ENCODE results near the gene ZNF385A. TPM values are rescaled to one million over a fixed set of nuclear protein-coding genes. Genes with fewer than 3 reads are reported as not detected.
A peak's percentile ranks its signal among the peaks of the same experiment; 100 is the strongest.

Gene ZNF385A
- total and polyA plus RNA-seq, 2 of the 13 experiments (the other 11 are each of a cell fraction or from before 2014, with no cell fraction given) = 0.44 to 0.67 TPM

DNA sequence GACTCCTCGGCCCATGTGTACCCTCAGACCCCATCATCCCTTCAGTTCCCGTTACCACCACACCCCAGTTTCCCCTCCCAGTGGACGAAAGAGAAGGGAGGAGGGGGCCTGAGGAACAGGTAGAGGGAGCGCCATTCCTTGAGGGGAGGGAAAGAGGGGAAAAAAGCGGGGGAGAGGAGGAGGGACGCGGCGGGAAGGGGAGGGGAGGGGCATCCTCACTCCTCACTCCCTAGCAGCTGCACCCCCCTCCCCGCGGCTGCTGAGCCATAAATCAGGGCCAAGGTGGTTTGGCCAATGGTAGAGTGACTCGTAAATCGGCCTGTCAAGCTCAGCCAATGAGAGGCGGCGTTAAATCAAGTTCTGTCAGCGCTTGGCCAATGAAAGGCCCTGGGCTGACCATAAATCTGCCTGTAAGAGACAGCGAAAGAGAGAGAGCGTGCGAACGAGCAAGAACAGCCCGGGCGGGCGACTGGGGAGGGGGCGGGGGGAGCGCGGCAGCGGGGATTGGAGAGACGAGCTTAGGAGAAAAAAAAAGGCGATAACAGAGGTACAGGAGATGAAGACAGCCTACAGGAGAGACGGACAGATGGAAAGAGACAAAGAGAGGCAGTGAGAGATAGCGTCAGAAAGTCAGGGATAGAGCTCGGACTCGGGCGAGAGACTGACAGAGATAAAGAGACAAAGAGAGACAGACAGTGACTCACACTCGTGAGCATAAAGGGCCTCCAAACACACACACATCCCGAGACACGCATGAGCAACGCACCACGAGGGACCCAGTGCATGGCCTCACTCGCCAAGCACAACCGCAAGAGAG, 25.4 kb downstream of the ZNF385A start (continued):
- no peak for TF ChIP-seq FOXC1 (CRISPR knock-in tag; IDR thresholded peaks at IDR 0.05; ENCODE audit: borderline replicate concordance)
- TF ChIP-seq, protein P1, sequence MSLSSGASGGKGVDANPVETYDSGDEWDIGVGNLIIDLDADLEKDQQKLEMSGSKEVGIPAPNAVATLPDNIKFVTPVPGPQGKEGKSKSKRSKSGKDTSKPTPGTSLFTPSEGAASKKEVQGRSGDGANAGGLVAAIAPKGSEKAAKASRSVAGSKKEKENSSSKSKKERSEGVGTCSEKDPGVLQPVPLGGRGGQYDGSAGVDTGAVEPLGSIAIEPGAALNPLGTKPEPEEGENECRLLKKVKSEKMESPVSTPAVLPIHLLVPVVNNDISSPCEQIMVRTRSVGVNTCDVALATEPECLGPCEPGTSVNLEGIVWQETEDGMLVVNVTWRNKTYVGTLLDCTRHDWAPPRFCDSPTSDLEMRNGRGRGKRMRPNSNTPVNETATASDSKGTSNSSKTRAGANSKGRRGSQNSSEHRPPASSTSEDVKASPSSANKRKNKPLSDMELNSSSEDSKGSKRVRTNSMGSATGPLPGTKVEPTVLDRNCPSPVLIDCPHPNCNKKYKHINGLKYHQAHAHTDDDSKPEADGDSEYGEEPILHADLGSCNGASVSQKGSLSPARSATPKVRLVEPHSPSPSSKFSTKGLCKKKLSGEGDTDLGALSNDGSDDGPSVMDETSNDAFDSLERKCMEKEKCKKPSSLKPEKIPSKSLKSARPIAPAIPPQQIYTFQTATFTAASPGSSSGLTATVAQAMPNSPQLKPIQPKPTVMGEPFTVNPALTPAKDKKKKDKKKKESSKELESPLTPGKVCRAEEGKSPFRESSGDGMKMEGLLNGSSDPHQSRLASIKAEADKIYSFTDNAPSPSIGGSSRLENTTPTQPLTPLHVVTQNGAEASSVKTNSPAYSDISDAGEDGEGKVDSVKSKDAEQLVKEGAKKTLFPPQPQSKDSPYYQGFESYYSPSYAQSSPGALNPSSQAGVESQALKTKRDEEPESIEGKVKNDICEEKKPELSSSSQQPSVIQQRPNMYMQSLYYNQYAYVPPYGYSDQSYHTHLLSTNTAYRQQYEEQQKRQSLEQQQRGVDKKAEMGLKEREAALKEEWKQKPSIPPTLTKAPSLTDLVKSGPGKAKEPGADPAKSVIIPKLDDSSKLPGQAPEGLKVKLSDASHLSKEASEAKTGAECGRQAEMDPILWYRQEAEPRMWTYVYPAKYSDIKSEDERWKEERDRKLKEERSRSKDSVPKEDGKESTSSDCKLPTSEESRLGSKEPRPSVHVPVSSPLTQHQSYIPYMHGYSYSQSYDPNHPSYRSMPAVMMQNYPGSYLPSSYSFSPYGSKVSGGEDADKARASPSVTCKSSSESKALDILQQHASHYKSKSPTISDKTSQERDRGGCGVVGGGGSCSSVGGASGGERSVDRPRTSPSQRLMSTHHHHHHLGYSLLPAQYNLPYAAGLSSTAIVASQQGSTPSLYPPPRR (CRISPR knock-in tag; IDR thresholded peaks at IDR 0.05; ENCODE audit: borderline replicate concordance) = 0 out of 2 replicates have a peak, but pooled peaks have one; percentile 35
- 0 out of 2 replicates have a peak, but pooled peaks have one; percentile 37 for TF ChIP-seq ZSCAN12 (CRISPR knock-in tag; IDR thresholded peaks at IDR 0.05)
- TF ChIP-seq SP2 (CRISPR knock-in tag; IDR thresholded peaks at IDR 0.05) = peak; percentile 85
- 0 out of 2 replicates have a peak, but pooled peaks have one; percentile 50 for TF ChIP-seq KMT2A (CRISPR knock-in tag; IDR thresholded peaks at IDR 0.05)
- TF ChIP-seq, protein P2, sequence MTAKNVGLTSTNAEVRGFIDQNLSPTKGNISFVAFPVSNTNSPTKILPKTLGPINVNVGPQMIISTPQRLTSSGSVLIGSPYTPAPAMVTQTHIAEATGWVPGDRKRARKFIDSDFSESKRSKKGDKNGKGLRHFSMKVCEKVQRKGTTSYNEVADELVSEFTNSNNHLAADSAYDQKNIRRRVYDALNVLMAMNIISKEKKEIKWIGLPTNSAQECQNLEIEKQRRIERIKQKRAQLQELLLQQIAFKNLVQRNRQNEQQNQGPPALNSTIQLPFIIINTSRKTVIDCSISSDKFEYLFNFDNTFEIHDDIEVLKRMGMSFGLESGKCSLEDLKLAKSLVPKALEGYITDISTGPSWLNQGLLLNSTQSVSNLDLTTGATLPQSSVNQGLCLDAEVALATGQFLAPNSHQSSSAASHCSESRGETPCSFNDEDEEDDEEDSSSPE (CRISPR knock-in tag; IDR thresholded peaks at IDR 0.05) = peak; percentile 52
- TF ChIP-seq HOXA3 (CRISPR knock-in tag; IDR thresholded peaks at IDR 0.05) = peak; percentile 71
- TF ChIP-seq, protein P3, sequence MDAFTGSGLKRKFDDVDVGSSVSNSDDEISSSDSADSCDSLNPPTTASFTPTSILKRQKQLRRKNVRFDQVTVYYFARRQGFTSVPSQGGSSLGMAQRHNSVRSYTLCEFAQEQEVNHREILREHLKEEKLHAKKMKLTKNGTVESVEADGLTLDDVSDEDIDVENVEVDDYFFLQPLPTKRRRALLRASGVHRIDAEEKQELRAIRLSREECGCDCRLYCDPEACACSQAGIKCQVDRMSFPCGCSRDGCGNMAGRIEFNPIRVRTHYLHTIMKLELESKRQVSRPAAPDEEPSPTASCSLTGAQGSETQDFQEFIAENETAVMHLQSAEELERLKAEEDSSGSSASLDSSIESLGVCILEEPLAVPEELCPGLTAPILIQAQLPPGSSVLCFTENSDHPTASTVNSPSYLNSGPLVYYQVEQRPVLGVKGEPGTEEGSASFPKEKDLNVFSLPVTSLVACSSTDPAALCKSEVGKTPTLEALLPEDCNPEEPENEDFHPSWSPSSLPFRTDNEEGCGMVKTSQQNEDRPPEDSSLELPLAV (CRISPR knock-in tag; conservative IDR thresholded peaks at IDR 0.05; ENCODE audit: low read depth) = no peak
- TF ChIP-seq SMARCE1 (IDR thresholded peaks at IDR 0.05; ENCODE audit: borderline replicate concordance) = no peak
- TF ChIP-seq SOX13 (IDR thresholded peaks at IDR 0.05) = no peak
- TF ChIP-seq SOX13 (CRISPR knock-in tag; conservative IDR thresholded peaks at IDR 0.05 in 1 of 2, IDR thresholded peaks at IDR 0.05 in 1 of 2) = 0 out of 4 replicates have a peak, but pooled peaks of 1 of the 2 experiments have one; percentile 6
- 0 out of 2 replicates have a peak, but pooled peaks have one; percentile 56 for TF ChIP-seq ZNF354B (CRISPR knock-in tag; IDR thresholded peaks at IDR 0.05)
- TF ChIP-seq ZIK1 (CRISPR knock-in tag; IDR thresholded peaks at IDR 0.05; ENCODE audit: borderline replicate concordance, low read depth) = 0 out of 2 replicates have a peak, but pooled peaks have one; percentile 57
- TF ChIP-seq, protein P4, sequence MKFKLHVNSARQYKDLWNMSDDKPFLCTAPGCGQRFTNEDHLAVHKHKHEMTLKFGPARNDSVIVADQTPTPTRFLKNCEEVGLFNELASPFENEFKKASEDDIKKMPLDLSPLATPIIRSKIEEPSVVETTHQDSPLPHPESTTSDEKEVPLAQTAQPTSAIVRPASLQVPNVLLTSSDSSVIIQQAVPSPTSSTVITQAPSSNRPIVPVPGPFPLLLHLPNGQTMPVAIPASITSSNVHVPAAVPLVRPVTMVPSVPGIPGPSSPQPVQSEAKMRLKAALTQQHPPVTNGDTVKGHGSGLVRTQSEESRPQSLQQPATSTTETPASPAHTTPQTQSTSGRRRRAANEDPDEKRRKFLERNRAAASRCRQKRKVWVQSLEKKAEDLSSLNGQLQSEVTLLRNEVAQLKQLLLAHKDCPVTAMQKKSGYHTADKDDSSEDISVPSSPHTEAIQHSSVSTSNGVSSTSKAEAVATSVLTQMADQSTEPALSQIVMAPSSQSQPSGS (CRISPR knock-in tag; IDR thresholded peaks at IDR 0.05) = peak; percentile 30
- 0 out of 2 replicates have a peak, but pooled peaks have one; percentile 17 for TF ChIP-seq ZNF629 (CRISPR knock-in tag; conservative IDR thresholded peaks at IDR 0.05)
- TF ChIP-seq NR1H2 (CRISPR knock-in tag; IDR thresholded peaks at IDR 0.05; ENCODE audit: borderline replicate concordance, low read depth) = no peak
- TF ChIP-seq, protein P5, sequence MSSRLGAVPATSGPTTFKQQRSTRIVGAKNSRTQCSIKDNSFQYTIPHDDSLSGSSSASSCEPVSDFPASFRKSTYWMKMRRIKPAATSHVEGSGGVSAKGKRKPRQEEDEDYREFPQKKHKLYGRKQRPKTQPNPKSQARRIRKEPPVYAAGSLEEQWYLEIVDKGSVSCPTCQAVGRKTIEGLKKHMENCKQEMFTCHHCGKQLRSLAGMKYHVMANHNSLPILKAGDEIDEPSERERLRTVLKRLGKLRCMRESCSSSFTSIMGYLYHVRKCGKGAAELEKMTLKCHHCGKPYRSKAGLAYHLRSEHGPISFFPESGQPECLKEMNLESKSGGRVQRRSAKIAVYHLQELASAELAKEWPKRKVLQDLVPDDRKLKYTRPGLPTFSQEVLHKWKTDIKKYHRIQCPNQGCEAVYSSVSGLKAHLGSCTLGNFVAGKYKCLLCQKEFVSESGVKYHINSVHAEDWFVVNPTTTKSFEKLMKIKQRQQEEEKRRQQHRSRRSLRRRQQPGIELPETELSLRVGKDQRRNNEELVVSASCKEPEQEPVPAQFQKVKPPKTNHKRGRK (CRISPR knock-in tag; IDR thresholded peaks at IDR 0.05) = 0 out of 2 replicates have a peak, but pooled peaks have one; percentile 26

All from HepG2 (cell line).